ENCODE results near the gene EFNA5.

Gene EFNA5

DNA sequence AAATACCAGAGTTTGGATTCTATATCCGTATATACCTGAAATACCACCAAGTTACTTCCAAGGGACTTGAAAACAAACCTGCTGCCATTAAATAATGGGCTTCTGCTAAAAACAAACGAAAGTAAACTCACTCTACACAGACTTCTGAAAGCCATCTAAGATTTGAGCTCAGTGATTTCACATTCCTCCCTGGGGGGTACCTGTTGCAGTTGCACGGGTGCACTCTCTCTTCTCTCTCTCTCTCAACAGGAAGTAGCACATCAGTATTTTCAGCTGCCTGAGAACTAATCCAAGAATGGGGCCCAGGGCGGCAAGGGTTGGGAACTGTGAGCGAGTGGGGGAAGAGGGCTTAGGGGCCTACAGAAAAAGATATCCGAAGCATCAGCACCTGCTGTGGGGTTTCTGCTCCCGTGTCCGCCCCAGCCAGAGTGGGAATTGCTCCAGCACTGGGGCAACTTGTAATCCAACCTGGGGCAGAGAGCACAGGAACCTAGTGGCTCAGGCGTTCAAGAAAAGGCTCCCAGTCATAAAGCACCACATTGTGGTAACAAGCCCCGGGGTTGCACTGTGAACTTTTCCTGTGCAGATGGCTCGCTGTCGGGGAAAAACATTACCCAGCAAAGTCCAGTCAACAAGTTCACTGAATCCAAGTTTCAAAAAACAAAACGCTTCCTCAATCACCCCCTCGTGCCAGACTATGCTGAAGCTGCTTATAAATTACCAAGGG is 99.8 kb downstream of the EFNA5 start:
- TF ChIP-seq, protein P1, sequence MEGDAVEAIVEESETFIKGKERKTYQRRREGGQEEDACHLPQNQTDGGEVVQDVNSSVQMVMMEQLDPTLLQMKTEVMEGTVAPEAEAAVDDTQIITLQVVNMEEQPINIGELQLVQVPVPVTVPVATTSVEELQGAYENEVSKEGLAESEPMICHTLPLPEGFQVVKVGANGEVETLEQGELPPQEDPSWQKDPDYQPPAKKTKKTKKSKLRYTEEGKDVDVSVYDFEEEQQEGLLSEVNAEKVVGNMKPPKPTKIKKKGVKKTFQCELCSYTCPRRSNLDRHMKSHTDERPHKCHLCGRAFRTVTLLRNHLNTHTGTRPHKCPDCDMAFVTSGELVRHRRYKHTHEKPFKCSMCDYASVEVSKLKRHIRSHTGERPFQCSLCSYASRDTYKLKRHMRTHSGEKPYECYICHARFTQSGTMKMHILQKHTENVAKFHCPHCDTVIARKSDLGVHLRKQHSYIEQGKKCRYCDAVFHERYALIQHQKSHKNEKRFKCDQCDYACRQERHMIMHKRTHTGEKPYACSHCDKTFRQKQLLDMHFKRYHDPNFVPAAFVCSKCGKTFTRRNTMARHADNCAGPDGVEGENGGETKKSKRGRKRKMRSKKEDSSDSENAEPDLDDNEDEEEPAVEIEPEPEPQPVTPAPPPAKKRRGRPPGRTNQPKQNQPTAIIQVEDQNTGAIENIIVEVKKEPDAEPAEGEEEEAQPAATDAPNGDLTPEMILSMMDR (IDR thresholded peaks at IDR 0.05; ENCODE audit: insufficient read depth, low read depth, low read length, missing control alignments) = no peak
- peak overlapping the region; percentile 49 for H3K4me3 ChIP-seq (ENCODE audit: low read depth, low read length)
- peak; percentile 96 for DNase-seq (ENCODE audit: low read depth)

DNA sequence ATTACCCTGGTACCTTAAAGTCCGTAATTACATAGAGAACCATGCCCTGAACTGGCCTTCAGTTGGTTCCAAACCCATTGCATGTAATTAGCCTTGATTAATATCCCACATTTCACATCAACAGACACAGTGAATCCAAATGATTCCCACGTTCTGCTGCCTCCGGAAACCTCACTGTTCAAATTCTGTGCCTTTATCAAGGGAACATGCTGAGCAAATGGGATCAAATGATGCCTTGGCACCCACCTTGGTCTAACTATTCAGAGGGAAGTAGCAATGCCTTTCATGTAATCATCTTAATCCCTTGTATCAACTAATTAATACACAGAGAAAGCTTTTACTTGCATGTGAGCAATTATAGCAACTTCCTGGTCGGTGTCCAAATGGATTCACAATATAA is 100.6 kb downstream of the EFNA5 start:
- peak overlapping the region; percentile 49 for H3K4me3 ChIP-seq (ENCODE audit: low read depth, low read length)
- no peak for DNase-seq (ENCODE audit: low read depth)
- TF ChIP-seq, protein P1 (IDR thresholded peaks at IDR 0.05; ENCODE audit: insufficient read depth, low read depth, low read length, missing control alignments) = no peak

- TF ChIP-seq, protein P1 (IDR thresholded peaks at IDR 0.05; ENCODE audit: insufficient read depth, low read depth, low read length, missing control alignments) = no peak
Observed at GRCh38 chr5:107567901-107568671, 102.7 kb downstream of the EFNA5 start.

DNA sequence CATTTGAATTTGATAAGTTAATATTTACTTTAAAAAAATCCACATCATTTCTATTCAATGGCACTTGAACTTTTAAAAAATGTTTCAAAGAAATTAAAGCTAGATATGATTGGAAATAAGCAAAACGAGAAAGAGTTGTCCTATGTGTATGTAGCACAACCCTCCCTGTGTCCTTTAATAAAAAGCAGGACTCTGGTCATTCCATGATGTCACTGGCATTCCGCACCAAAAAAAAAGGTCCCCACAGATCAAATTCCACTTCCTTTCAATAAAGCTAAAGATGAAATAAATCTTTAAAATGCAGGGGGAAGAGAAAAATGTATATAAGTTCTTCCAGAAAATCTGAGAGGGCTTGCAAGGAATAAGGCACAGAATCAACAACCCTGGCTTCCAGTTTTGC is 103.8 kb downstream of the EFNA5 start:
- no peak for DNase-seq (ENCODE audit: low read depth)
- TF ChIP-seq, protein P1 (IDR thresholded peaks at IDR 0.05; ENCODE audit: insufficient read depth, low read depth, low read length, missing control alignments) = no peak

More at GRCh38 chr5:107567901-107568671, 102.7 kb downstream of the EFNA5 start:
- peak; percentile 70 for DNase-seq (ENCODE audit: low read depth)
- no peak overlapping the region for H3K4me3 ChIP-seq (ENCODE audit: low read depth, low read length)

GRCh38 chr5:107565791-107566767 is 104.7 kb downstream of the EFNA5 start:
- DNase-seq (ENCODE audit: low read depth) = no peak
- TF ChIP-seq, protein P1 (IDR thresholded peaks at IDR 0.05; ENCODE audit: insufficient read depth, low read depth, low read length, missing control alignments) = no peak
- H3K4me3 ChIP-seq (ENCODE audit: low read depth, low read length) = no peak overlapping the region

More for the DNA sequence above, 103.8 kb downstream of the EFNA5 start:
- no peak overlapping the region for H3K4me3 ChIP-seq (ENCODE audit: low read depth, low read length)

- no peak for DNase-seq (ENCODE audit: low read depth)
- TF ChIP-seq, protein P1 (IDR thresholded peaks at IDR 0.05; ENCODE audit: insufficient read depth, low read depth, low read length, missing control alignments) = no peak
- no peak overlapping the region for H3K4me3 ChIP-seq (ENCODE audit: low read depth, low read length)
Observed at GRCh38 chr5:107564931-107565372, 105.8 kb downstream of the EFNA5 start.

Data from GM12865 (cell line).